IMR-90 (cell line): ENCODE data around the gene ESRRB. TPM values are rescaled to one million over a fixed set of nuclear protein-coding genes. Genes with fewer than 3 reads are reported as not detected.

ENCODE experiments used
- ATAC-seq: fragments of 200-7000 bp; cut with Tn5 transposase; 2 replicates; pipeline ENCODE4 v1.9.1; 2020; ENCODE audit warnings: low read depth, mild to moderate bottlenecking, moderate library complexity
- BruUV-seq: library from RNA; stranded (reverse); fragments of 400-500 nt; replicated peaks from 2 replicates; lab custom pipeline; 2021; lab: Mats Ljungman, UMichigan
- CTCF ChIA-PET: fragments of 300-600 bp; formaldehyde crosslinking; extraction: SDS; loops from one replicate; lab custom pipeline; 2021; ENCODE audit warnings: antibody characterized with exemption; lab: Yijun Ruan, JAX
- POLR2A ChIA-PET: fragments of 300-600 bp; sonication (Branson Sonifier 250); formaldehyde crosslinking; loops from one replicate; lab custom pipeline; 2022; ENCODE audit warnings: antibody characterized with exemption; ENCODE audit not compliant: unreplicated experiment; lab: Charles Lee
- DNase-seq: peaks from one replicate; pipeline ENCODE4 v3.0.0; 2013
- H2AFZ ChIP-seq: replicated peaks from 2 replicates; pipeline ENCODE3; 2013; ENCODE audit warnings: low read length, mild to moderate bottlenecking; ENCODE audit not compliant: poor library complexity
- H2AK5ac ChIP-seq: 2 replicates; pipeline ENCODE4 v1.6.1; 2013; ENCODE audit warnings: low read depth, low read length, inconsistent platforms
- H2AK9ac ChIP-seq: replicated peaks from 2 replicates; pipeline ENCODE3; 2013; ENCODE audit warnings: mild to moderate bottlenecking, low read depth, low read length, moderate library complexity; ENCODE audit not compliant: poor library complexity
- H2BK120ac ChIP-seq: 2 replicates; pipeline ENCODE4 v1.6.1; 2013; ENCODE audit warnings: low read depth, low read length, inconsistent platforms
- H2BK15ac ChIP-seq: 3 replicates; pipeline ENCODE4 v1.6.1; 2013; ENCODE audit warnings: low read depth, low read length, inconsistent platforms
- H2BK20ac ChIP-seq: 2 replicates; pipeline ENCODE4 v1.6.1; 2013; ENCODE audit warnings: low read depth, mild to moderate bottlenecking, inconsistent platforms, low read length, moderate library complexity
- H2BK5ac ChIP-seq: 2 replicates; pipeline ENCODE4 v1.6.1; 2013; ENCODE audit warnings: mild to moderate bottlenecking, low read depth, low read length, inconsistent platforms; ENCODE audit not compliant: poor library complexity, severe bottlenecking
- H3K14ac ChIP-seq: replicated peaks from 2 replicates; pipeline ENCODE4 v1.6.1; 2013; ENCODE audit warnings: low read depth, low read length, inconsistent platforms
- H3K18ac ChIP-seq: 2 replicates; pipeline ENCODE4 v1.6.1; 2013; ENCODE audit warnings: low read depth, low read length, control low read depth
- H3K23ac ChIP-seq: 2 replicates; pipeline ENCODE4 v1.6.1; 2013; ENCODE audit warnings: low read depth, low read length, inconsistent platforms
- H3K27ac ChIP-seq: 2 replicates; pipeline ENCODE4 v1.5.1; 2013; ENCODE audit warnings: mild to moderate bottlenecking, control low read depth, low read length; ENCODE audit not compliant: insufficient read depth
- H3K27me3 ChIP-seq: 2 replicates; pipeline ENCODE4 v1.6.1; 2013; ENCODE audit warnings: low read length; ENCODE audit not compliant: control insufficient read depth, insufficient read depth
- H3K36me3 ChIP-seq: 2 replicates; pipeline ENCODE4 v1.6.1; 2013; ENCODE audit warnings: low read length, mixed read lengths; ENCODE audit not compliant: control insufficient read depth, insufficient read depth
- H3K4ac ChIP-seq: 2 replicates; pipeline ENCODE4 v1.6.1; 2013; ENCODE audit warnings: low read depth, low read length, inconsistent platforms
- H3K4me1 ChIP-seq: 2 replicates; pipeline ENCODE4 v1.6.1; 2013; ENCODE audit warnings: low read length, mixed read lengths; ENCODE audit not compliant: control insufficient read depth, insufficient read depth
- H3K4me2 ChIP-seq: 2 replicates; pipeline ENCODE4 v1.6.1; 2013; ENCODE audit warnings: low read depth, mild to moderate bottlenecking, control low read depth, low read length, moderate library complexity
- H3K4me3 ChIP-seq: 2 replicates; pipeline ENCODE4 v1.5.1; 2013; ENCODE audit warnings: low read depth, mild to moderate bottlenecking, control low read depth, low read length, moderate library complexity; ENCODE audit not compliant: insufficient read depth
- H3K56ac ChIP-seq: 2 replicates; pipeline ENCODE4 v1.6.1; 2013; ENCODE audit warnings: low read length, inconsistent platforms; ENCODE audit not compliant: insufficient read depth; ENCODE audit errors: extremely low read depth
- H3K79me1 ChIP-seq, 2 experiments: 2 replicates each; pipeline ENCODE4 v1.6.1; 2013; ENCODE audit warnings: low read length in 2 of 2, inconsistent platforms in 1 of 2, low read depth in 1 of 2
- H3K9ac ChIP-seq: 2 replicates; pipeline ENCODE4 v1.6.1; 2013; ENCODE audit warnings: low read depth, low read length, control low read depth
- H3K9me1 ChIP-seq: 2 replicates; pipeline ENCODE4 v1.6.1; 2013; ENCODE audit warnings: low read length, inconsistent platforms; ENCODE audit not compliant: insufficient read depth
- H3K9me3 ChIP-seq: 2 replicates; pipeline ENCODE4 v1.6.1; 2013; ENCODE audit warnings: low read length; ENCODE audit not compliant: control insufficient read depth, insufficient read depth
- H4K20me1 ChIP-seq: 2 replicates; pipeline ENCODE4 v1.6.1; 2013; ENCODE audit warnings: low read length, inconsistent platforms; ENCODE audit not compliant: insufficient read depth
- H4K5ac ChIP-seq: 2 replicates; pipeline ENCODE4 v1.6.1; 2013; ENCODE audit warnings: mild to moderate bottlenecking, low read depth, low read length, control low read depth
- H4K8ac ChIP-seq, 2 experiments: 2 replicates each; pipeline ENCODE4 v1.6.1; 2013; ENCODE audit warnings: low read depth in 2 of 2, low read length in 2 of 2, control low read depth in 1 of 2, inconsistent platforms in 1 of 2
- H4K91ac ChIP-seq: 2 replicates; pipeline ENCODE4 v1.6.1; 2013; ENCODE audit warnings: low read depth, low read length, inconsistent platforms; ENCODE audit not compliant: insufficient read depth
- BHLHE40 ChIP-seq: fragments of 150-350 bp; IDR thresholded peaks from 2 replicates; pipeline ENCODE4 v1.6.1; 2016; ENCODE audit warnings: mild to moderate bottlenecking, low read depth, low read length
- CEBPB ChIP-seq: IDR thresholded peaks from 2 replicates; pipeline ENCODE4 v1.6.1; 2012; ENCODE audit warnings: low read depth, low read length, improper control_type of control experiment
- CHD1 ChIP-seq: IDR thresholded peaks from 2 replicates; pipeline ENCODE4 v1.6.1; 2012; ENCODE audit warnings: low read depth, low read length, improper control_type of control experiment
- CTCF ChIP-seq: conservative IDR thresholded peaks from 2 replicates; pipeline ENCODE4 v1.5.1; 2012; ENCODE audit warnings: mild to moderate bottlenecking, low read depth, low read length, improper control_type of control experiment
- ELK1 ChIP-seq: fragments of 150-350 bp; IDR thresholded peaks from 2 replicates; pipeline ENCODE4 v1.6.1; 2016; ENCODE audit warnings: low read depth, mild to moderate bottlenecking, low read length, moderate library complexity, borderline replicate concordance
- FOS ChIP-seq: fragments of 150-350 bp; IDR thresholded peaks from 2 replicates; pipeline ENCODE4 v1.6.1; 2016; ENCODE audit warnings: low read depth, low read length
- MAZ ChIP-seq: IDR thresholded peaks from 2 replicates; pipeline ENCODE4 v1.6.1; 2012; ENCODE audit warnings: low read depth, mild to moderate bottlenecking, low read length, improper control_type of control experiment, moderate library complexity, borderline replicate concordance
- MXI1 ChIP-seq: IDR thresholded peaks from 2 replicates; pipeline ENCODE4 v1.6.1; 2012; ENCODE audit warnings: low read depth, mild to moderate bottlenecking, low read length, moderate library complexity, borderline replicate concordance
- NFE2L2 ChIP-seq: fragments of 150-350 bp; IDR thresholded peaks from 2 replicates; pipeline ENCODE4 v1.6.1; 2016; ENCODE audit warnings: low read depth, mild to moderate bottlenecking, low read length
- POLR2A ChIP-seq: IDR thresholded peaks from 2 replicates; pipeline ENCODE4 v1.6.1; 2012; ENCODE audit warnings: mild to moderate bottlenecking, low read depth, low read length
- RAD21 ChIP-seq: IDR thresholded peaks from 2 replicates; pipeline ENCODE4 v1.6.1; 2012; ENCODE audit warnings: low read length, improper control_type of control experiment
- RCOR1 ChIP-seq: IDR thresholded peaks from 2 replicates; pipeline ENCODE4 v1.6.1; 2012; ENCODE audit warnings: mild to moderate bottlenecking, low read length, improper control_type of control experiment; ENCODE audit not compliant: insufficient replicate concordance
- RFX5 ChIP-seq: IDR thresholded peaks from 2 replicates; pipeline ENCODE4 v1.8.0; 2012; ENCODE audit warnings: low read depth, mild to moderate bottlenecking, low read length, moderate library complexity
- SMC3 ChIP-seq: fragments of 150-350 bp; IDR thresholded peaks from 2 replicates; pipeline ENCODE4 v1.6.1; 2016; ENCODE audit warnings: low read depth, mild to moderate bottlenecking, antibody characterized with exemption, low read length, moderate library complexity
- dilution Hi-C: fragments of 300-500 bp; cut with HindIII; formaldehyde crosslinking; loops from one replicate; pipeline ENCODE4 v1.14.3; 2018; ENCODE audit warnings: low sequenced_read_pairs; ENCODE audit not compliant: unreplicated experiment
- in situ Hi-C: fragments of 300-500 bp; cut with MboI; formaldehyde crosslinking; loops from 3 replicates; pipeline ENCODE4 v1.14.3; 2019; ENCODE audit warnings: low sequenced_read_pairs, inconsistent platforms, mixed read lengths
- intact Hi-C: fragments of 100-400 bp; cut with micrococcal nuclease; formaldehyde crosslinking; loops from 2 replicates; pipeline ENCODE4 v1.10.0; 2022
- polyA plus RNA-seq, 3 experiments: library from polyadenylated mRNA; depleted of rRNA; stranded (reverse); fragments of >200 nt; gene quantifications; 2 replicates each; pipeline ENCODE4 v1.2.3, GENCODE V29; 2012; ENCODE audit warnings: low replicate concordance in 1 of 3
- total RNA-seq: library from RNA; depleted of rRNA; stranded (reverse); fragments of >200 nt; gene quantifications from 2 replicates; pipeline ENCODE4 v1.2.3, GENCODE V29; 2012
- TF ChIP-seq, protein P1 (sequence below): fragments of 150-350 bp; IDR thresholded peaks from 2 replicates; pipeline ENCODE4 v1.6.1; 2017; ENCODE audit warnings: mild to moderate bottlenecking, antibody characterized with exemption, low read length, low read depth

Gene ESRRB
- total and polyA plus RNA-seq, 2 of the 4 experiments (the other 2 are of a cell fraction) = not detected

- no peak for DNase-seq
- H3K9me3 ChIP-seq = no peaks in the 10 kb centered on the region
- in situ Hi-C loops = no loop called here
- no peaks in the 10 kb centered on the region for H3K36me3 ChIP-seq
- no peak overlapping the region for H3K9ac ChIP-seq
- H4K8ac ChIP-seq = no peak overlapping the region
- intact Hi-C loops = no loop called here
- no peaks in the 10 kb centered on the region for H3K9me1 ChIP-seq
- no peak overlapping the region for H2BK20ac ChIP-seq
- no peaks in the 10 kb centered on the region for H4K20me1 ChIP-seq
- no peak overlapping the region for H3K23ac ChIP-seq
- H3K18ac ChIP-seq = no peak overlapping the region
- TF ChIP-seq MAZ = no peak
- TF ChIP-seq SMC3 = no peak
- no peak for TF ChIP-seq POLR2A
- no peak for TF ChIP-seq RAD21
- no peak for TF ChIP-seq RFX5
- no peak for TF ChIP-seq BHLHE40
- no peak for TF ChIP-seq CHD1
- TF ChIP-seq, protein P1, sequence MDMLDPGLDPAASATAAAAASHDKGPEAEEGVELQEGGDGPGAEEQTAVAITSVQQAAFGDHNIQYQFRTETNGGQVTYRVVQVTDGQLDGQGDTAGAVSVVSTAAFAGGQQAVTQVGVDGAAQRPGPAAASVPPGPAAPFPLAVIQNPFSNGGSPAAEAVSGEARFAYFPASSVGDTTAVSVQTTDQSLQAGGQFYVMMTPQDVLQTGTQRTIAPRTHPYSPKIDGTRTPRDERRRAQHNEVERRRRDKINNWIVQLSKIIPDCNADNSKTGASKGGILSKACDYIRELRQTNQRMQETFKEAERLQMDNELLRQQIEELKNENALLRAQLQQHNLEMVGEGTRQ = no peak
- no peak for TF ChIP-seq FOS
- no peak for TF ChIP-seq CEBPB
- no peak for TF ChIP-seq MXI1
- TF ChIP-seq ELK1 = no peak
- TF ChIP-seq CTCF = no peak
- no peak for TF ChIP-seq NFE2L2
- TF ChIP-seq RCOR1 = no peak
- no peak overlapping the region for H3K4ac ChIP-seq
- H3K4me2 ChIP-seq = no peak overlapping the region
- H4K5ac ChIP-seq = no peak overlapping the region
- POLR2A ChIA-PET = no interaction called here
- CTCF ChIA-PET = no interaction called here
- no peak for ATAC-seq
- H2BK5ac ChIP-seq = no peak overlapping the region
- no peak overlapping the region for H2BK120ac ChIP-seq
- no TSS peak for BruUV-seq
- no peak overlapping the region for H3K27ac ChIP-seq
- no peak overlapping the region for H3K4me3 ChIP-seq
- H2AK9ac ChIP-seq = no peak overlapping the region
- no peak overlapping the region for H2BK15ac ChIP-seq
- no peaks in the 10 kb centered on the region for H3K4me1 ChIP-seq
- no peak overlapping the region for H2AK5ac ChIP-seq
- dilution Hi-C loops = no loop called here
- no peak overlapping the region for H3K14ac ChIP-seq
- H3K56ac ChIP-seq = no peak overlapping the region
- H2AFZ ChIP-seq = no peak overlapping the region
- no peaks in the 10 kb centered on the region for H3K27me3 ChIP-seq
- H4K91ac ChIP-seq = no peak overlapping the region
- no peaks in the 10 kb centered on the region for H3K79me1 ChIP-seq
Observed at GRCh38 chr14:76539130-76539529, 163.2 kb downstream of the ESRRB start.
